HG02938 (cell line): Measurements from ENCODE around the gene NTNG1.
"Not testable (repeated sequence)": the region's sequence is repeated elsewhere in the genome, so short reads cannot be mapped to it uniquely, and the experiment has no call there.

Source experiments
- ATAC-seq: cut with Tn5 transposase; IDR thresholded peaks from one replicate; pipeline ENCODE4 v1.9.1; 2021; ENCODE audit warnings: mild to moderate bottlenecking, moderate library complexity; ENCODE audit not compliant: unreplicated experiment

The NTNG1 gene

GRCh38 chr1:107140703-107141490 is at the start of gene NTNG1:
Gene NTNG1 (plus strand): TSS chr1:107141039.
- ATAC-seq, result no peak

- no peak for ATAC-seq
Measured at GRCh38 chr1:107091418-107091817, 49.4 kb upstream of the NTNG1 start.

- not testable (repeated sequence) for ATAC-seq
Measured at GRCh38 chr1:107093395-107093794, 47.4 kb upstream of the NTNG1 start.

DNA sequence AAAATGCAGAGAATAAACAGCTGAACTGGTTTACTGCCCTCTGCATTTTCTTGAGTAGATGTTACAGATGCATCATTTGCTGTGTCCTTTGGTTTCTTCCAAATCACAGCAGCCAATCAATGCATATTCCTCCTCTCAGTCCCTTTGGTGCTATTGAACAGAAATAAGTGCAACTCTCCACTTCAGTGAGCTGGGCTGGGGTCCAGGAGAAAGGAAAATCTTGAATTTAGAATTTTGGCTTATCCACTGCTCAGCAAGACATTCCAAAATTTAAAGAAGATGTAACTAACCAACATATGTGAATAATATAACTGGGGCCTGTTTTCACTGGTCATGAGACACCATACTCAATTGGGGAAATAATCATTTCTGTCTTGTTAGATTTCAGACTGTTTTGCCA is 45.2 kb upstream of the NTNG1 start:
- no peak for ATAC-seq

DNA sequence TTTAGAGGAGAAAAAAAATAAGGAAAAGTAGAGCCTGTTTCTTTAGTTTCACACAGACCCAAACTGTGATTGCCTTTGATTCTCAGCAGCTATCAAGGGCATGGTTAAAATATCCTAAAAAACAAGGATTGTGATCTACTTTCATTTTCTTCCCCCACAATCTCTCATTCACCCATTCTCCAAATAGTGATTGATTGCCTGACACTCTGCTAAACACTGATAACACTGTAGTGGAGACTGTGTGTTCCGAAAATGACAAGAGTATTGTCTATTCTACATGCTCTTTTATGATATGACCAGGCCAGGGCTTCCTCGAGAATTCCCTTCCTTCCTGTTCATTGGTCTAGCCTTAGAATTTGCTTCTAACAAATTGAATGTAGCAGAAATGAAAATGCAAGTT is 44.1 kb upstream of the NTNG1 start:
- ATAC-seq, result no peak

GRCh38 chr1:107098961-107099360 is 41.9 kb upstream of the NTNG1 start:
- no peak for ATAC-seq

- no peak for ATAC-seq
Measured at GRCh38 chr1:107100331-107100984, 40.4 kb upstream of the NTNG1 start.

- no peak for ATAC-seq
Measured at GRCh38 chr1:107105914-107106313, 34.9 kb upstream of the NTNG1 start.

DNA sequence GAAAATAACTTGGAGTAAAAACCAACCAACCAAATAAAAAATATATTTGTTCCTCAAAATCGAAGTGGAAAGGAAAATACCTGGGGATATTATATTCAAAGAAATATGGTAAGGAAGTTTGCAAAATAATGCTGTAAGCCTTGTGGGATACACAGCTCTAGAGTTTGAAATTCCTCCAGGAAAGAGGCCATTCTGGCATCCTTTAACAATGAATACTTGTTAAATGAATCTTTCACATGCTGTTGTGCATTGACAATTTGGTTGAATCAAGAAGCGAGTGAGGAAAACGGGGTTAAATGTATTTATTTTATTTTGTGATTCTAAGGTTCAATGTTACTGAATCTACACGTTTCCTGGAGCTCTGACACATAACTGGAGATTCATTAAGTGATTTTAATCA is 30.5 kb upstream of the NTNG1 start:
- ATAC-seq, result no peak

- ATAC-seq, result no peak
Measured at GRCh38 chr1:107116306-107116790, 24.5 kb upstream of the NTNG1 start.

DNA sequence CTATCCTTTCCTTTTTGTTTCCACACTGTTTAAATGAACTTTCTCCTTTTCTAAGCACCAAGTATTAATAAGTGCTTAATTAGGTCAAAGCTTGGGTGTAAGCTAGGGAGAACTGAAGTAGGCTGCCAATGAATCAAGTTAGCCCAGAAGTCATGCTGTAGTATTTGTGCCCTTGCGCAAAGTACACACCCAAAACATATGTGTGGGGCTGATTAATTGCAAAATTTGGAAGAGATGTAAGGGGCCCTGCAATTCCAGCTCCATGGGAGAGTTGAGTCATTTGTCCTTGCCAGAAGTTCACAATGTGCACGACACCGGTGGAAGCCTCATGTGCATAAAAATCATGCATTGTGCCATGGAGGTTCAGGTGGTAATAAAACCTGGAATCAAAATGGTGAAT is 18.6 kb upstream of the NTNG1 start:
- ATAC-seq, result no peak

DNA sequence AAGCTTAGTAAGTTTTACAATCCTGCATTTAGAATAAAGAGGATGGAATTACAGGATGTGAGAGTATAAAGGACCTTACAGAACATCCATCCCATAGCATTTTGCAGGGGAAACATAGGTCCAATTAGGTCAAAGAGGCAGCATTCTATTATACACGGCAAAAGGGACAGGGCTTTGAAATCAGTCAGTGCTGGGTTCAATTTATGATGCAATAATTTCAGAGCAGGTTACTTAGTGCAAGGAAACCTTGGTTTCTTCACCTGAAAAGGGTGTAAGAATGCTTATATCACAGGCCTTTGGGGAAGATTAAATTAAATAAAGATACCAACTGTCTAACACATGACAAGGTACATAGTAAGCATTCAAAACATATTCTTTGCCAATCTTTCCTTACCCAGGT is 17.1 kb upstream of the NTNG1 start:
- ATAC-seq, result no peak

GRCh38 chr1:107124694-107125093 is 16.1 kb upstream of the NTNG1 start:
- no peak for ATAC-seq

GRCh38 chr1:107132195-107132594 is 8.6 kb upstream of the NTNG1 start:
- ATAC-seq, result no peak

DNA sequence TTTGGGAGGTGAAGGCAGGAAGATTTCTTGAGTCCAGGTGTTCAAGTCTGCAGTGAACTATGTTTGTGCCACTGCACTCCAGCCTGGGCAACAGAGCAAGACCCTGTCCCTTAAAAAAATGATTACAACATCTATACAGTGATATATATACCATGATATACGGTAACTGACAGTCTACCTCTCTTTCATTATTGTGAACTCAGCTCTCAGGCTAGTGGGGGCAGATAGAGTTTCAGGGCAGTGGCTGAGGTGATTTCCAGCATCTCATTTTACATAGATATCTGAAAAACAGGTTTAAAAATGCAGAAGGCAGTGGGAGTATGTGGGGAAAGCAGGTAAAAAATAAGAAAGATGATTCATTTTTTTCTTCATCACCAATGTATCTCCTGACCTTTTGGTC is 8.1 kb upstream of the NTNG1 start:
- no peak for ATAC-seq

DNA sequence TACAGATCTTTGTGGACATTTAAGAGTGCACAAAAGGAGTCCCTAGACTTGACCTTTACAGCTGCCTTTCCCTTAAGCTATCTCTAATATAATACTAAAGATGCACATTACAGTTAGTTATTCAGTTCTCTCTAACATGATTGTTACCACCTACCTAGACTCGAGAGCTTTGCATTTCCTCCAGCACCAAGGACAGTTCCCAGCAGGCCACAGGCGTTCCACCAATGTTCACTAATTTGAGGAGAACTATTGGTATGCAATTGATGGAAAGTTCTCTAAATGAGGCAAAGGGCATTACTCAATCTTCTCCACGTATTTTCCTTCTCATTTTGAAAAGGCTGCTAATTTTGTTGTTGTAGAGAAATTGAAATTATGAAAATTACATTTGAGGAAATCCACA is 5.4 kb upstream of the NTNG1 start:
- ATAC-seq, result no peak

DNA sequence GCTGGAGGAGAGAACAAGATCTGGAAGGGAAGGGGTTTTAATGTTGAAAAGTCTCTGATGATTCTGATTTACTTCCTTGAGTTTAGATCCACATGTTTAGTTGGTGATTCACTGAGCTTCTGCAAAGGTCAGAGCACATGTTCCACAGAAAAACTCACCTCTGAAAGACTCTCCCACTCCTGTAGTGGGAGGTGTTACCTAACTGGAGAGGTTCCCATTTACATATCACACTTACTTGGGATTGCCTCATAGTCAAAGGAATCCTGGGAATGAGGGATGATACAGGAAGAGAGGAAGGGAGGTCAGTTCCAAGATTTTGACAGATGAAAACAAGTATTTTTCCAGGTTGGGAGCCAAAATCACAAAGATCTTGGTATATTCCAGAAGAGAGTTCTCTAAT is 2.7 kb upstream of the NTNG1 start:
- ATAC-seq, result no peak

- ATAC-seq, result no peak
Measured at GRCh38 chr1:107138767-107139445, 1.9 kb upstream of the NTNG1 start.

GRCh38 chr1:107139833-107140702 is 771 bp upstream of the NTNG1 start:
- peak; percentile 51 for ATAC-seq

DNA sequence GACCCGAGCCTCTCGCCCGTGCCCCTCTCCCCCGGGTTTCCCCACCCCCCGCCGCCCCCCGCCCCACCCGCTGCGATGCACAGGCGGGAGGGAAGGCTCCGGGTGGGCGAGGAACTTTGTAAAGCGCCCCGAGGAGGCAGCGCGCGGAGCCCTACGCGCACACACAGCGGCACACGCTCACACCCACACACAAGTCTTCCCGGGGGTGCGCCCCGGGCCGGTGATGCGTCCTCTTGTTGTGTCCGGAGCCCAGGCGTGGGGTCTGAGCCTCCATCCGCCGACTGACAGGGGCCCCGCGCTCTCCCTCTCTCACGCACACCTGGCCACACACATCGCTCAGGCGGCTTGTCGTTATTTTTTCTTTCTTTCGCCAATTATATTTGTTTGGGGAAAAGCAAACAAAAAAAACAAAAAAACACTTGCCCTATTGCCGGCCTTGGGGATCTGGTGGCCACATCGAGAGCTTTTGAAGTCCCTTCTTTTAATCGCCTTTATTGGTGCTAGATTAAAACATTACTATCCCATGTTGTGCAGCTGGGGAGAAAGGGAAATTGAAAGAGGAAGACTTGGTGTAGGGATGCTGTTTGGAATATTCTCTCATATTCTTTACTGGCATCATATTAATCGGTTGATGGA is 770 bp downstream of the NTNG1 start:
- ATAC-seq, result no peak
